OCI-LY3 (cell line): ENCODE results near the gene NAV1.

Experiments used
- H2AFZ ChIP-seq: fragments of 200-600, 300-600 bp; shearing (Covaris generic); 2 replicates; pipeline ENCODE4 v1.6.0; 2014; ENCODE audit warnings: antibody characterized with exemption, low read depth, low read length
- H3K27ac ChIP-seq: fragments of 200-600, 300-600 bp; sonication (generic); 2 replicates; pipeline ENCODE4 v1.5.1; 2014; ENCODE audit warnings: mild to moderate bottlenecking, low read length, moderate library complexity, mixed read lengths
- H3K27me3 ChIP-seq: fragments of 200-600, 300-600 bp; sonication (generic); 2 replicates; pipeline ENCODE4 v1.6.1; 2014; ENCODE audit warnings: low read depth, low read length, mixed read lengths
- H3K36me3 ChIP-seq: fragments of 200-600, 300-600 bp; sonication (generic); replicated peaks from 2 replicates; pipeline ENCODE3; 2014; ENCODE audit warnings: low read depth, low read length, mixed read lengths
- H3K4me1 ChIP-seq: fragments of 300-600, 200-600 bp; sonication (generic); 2 replicates; pipeline ENCODE4 v1.6.1; 2014; ENCODE audit warnings: low read length, mixed read lengths
- H3K4me2 ChIP-seq: fragments of 200-600, 300-600 bp; sonication (generic); 2 replicates; pipeline ENCODE4 v1.6.1; 2014; ENCODE audit warnings: low read length, mixed read lengths
- H3K4me3 ChIP-seq: fragments of 300-600, 200-600 bp; sonication (generic); 2 replicates; pipeline ENCODE4 v1.5.1; 2014; ENCODE audit warnings: antibody characterized with exemption, mild to moderate bottlenecking, low read length, moderate library complexity
- H3K79me2 ChIP-seq: fragments of 300-600, 200-600 bp; shearing (Covaris generic); 2 replicates; pipeline ENCODE4 v1.6.1; 2014; ENCODE audit warnings: mild to moderate bottlenecking, low read length, mixed read lengths
- H3K9ac ChIP-seq: fragments of 300-600, 200-600 bp; shearing (Covaris generic); 2 replicates; pipeline ENCODE4 v1.6.0; 2014; ENCODE audit warnings: mild to moderate bottlenecking, low read length, moderate library complexity
- H3K9me3 ChIP-seq: fragments of 200-600, 300-600 bp; shearing (Covaris generic); 2 replicates; pipeline ENCODE4 v1.6.1; 2014; ENCODE audit warnings: low read length, mixed read lengths; ENCODE audit not compliant: insufficient read depth
- H4K20me1 ChIP-seq: fragments of 200-600, 300-600 bp; sonication (generic); 2 replicates; pipeline ENCODE4 v1.6.1; 2016; ENCODE audit warnings: low read length, mixed read lengths; ENCODE audit not compliant: insufficient read depth
- EZH2phosphoT487 ChIP-seq: fragments of 200-600 bp; shearing (Covaris generic); IDR thresholded peaks from 2 replicates; pipeline ENCODE4 v1.6.1; 2018; ENCODE audit warnings: antibody characterized with exemption, mixed run types, low read depth
- TF ChIP-seq, protein P1 (sequence below): fragments of 200-600, 300-600 bp; sonication (generic); IDR thresholded peaks from 2 replicates; pipeline ENCODE4 v1.5.1; 2014; ENCODE audit warnings: antibody characterized with exemption, low read length, low read depth

NAV1 gene

DNA sequence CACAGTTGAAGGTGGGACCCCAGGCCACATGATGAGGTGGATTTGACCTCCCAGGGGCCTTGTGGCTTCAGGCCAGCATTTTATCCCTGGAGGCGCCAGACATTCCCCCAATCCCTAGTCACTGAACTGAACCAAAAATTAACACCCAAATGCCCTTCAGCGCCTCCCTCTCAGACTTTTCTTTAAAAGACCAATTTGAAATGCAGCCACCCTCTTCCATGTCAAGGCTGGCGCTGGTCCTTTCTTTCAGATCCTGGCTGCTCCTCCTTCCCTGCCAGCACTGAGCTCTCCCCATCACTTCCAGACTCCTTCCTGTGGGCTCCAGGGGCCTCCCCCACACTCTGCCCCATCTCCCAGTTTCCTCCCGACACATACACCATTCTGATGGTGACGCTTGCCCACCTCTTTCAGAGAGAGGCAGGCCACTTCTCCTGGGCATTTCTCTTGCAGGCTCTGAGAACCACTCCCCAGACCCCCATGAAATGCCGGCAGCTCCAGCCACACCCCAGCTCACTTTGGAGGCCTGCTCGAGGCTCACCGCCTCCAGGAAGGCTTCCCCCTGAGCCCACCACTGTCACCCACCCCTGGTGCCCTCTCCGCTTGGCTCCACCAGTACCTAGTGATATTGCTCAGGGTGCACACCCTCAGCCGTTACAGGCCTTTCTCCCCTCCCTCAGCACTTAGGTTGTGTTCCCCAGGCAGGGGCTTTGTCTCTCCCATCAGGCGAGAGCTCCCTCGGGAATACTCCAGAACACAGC, 27.0 kb downstream of the NAV1 start:
- H3K4me2 ChIP-seq: no peak overlapping the region
- H3K36me3 ChIP-seq: no peaks in the 10 kb centered on the region
- H3K4me1 ChIP-seq: peaks cover 5% of the 10 kb centered on the region
- no peaks in the 10 kb centered on the region for H3K79me2 ChIP-seq
- H3K9ac ChIP-seq: no peak overlapping the region
- H3K4me3 ChIP-seq: no peak overlapping the region
- H3K27me3 ChIP-seq: no peaks in the 10 kb centered on the region
- no peaks in the 10 kb centered on the region for H4K20me1 ChIP-seq
- H2AFZ ChIP-seq: no peak overlapping the region
- TF ChIP-seq, protein P1, sequence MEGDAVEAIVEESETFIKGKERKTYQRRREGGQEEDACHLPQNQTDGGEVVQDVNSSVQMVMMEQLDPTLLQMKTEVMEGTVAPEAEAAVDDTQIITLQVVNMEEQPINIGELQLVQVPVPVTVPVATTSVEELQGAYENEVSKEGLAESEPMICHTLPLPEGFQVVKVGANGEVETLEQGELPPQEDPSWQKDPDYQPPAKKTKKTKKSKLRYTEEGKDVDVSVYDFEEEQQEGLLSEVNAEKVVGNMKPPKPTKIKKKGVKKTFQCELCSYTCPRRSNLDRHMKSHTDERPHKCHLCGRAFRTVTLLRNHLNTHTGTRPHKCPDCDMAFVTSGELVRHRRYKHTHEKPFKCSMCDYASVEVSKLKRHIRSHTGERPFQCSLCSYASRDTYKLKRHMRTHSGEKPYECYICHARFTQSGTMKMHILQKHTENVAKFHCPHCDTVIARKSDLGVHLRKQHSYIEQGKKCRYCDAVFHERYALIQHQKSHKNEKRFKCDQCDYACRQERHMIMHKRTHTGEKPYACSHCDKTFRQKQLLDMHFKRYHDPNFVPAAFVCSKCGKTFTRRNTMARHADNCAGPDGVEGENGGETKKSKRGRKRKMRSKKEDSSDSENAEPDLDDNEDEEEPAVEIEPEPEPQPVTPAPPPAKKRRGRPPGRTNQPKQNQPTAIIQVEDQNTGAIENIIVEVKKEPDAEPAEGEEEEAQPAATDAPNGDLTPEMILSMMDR: no peak
- no peak for TF ChIP-seq EZH2phosphoT487
- no peaks in the 10 kb centered on the region for H3K9me3 ChIP-seq
- no peak overlapping the region for H3K27ac ChIP-seq

DNA sequence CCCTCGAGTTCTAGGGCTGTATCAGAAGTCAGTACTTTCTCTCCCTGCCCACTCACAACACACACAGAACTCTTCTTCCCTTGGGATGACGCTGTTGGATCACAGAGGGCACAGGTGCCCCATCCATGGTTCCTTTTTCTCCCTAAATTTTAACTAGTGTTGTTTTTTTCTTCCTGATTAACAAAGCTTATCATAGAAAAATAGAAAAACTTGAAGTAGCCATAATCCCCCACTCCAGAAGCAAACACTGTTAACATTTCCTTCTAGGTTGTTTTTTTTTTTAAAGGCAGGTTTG, 27.5 kb downstream of the NAV1 start:
- Histone ChIP-seq H3K9ac (no peak overlapping the region), H3K27me3 (no peaks in the 10 kb centered on the region), H3K4me2 (no peak overlapping the region), H3K79me2 (no peaks in the 10 kb centered on the region), H3K4me1 (peaks cover 10% of the 10 kb centered on the region), H2AFZ (no peak overlapping the region), H3K36me3 (no peaks in the 10 kb centered on the region), H3K9me3 (no peaks in the 10 kb centered on the region), H4K20me1 (no peaks in the 10 kb centered on the region), H3K27ac (no peak overlapping the region), H3K4me3 (no peak overlapping the region)
- TF ChIP-seq EZH2phosphoT487: no peak
- TF ChIP-seq, protein P1: no peak

GRCh38 chr1:201566933-201567801, 28.2 kb downstream of the NAV1 start:
- H3K4me1 ChIP-seq: peaks cover 17% of the 10 kb centered on the region
- no peaks in the 10 kb centered on the region for H3K79me2 ChIP-seq
- TF ChIP-seq, protein P1: no peak
- no peak for TF ChIP-seq EZH2phosphoT487
- H4K20me1 ChIP-seq: no peaks in the 10 kb centered on the region
- H3K4me3 ChIP-seq: no peak overlapping the region
- no peak overlapping the region for H3K9ac ChIP-seq
- H3K27ac ChIP-seq: no peak overlapping the region
- H3K36me3 ChIP-seq: no peaks in the 10 kb centered on the region
- H2AFZ ChIP-seq: no peak overlapping the region
- H3K27me3 ChIP-seq: no peaks in the 10 kb centered on the region
- H3K4me2 ChIP-seq: no peak overlapping the region
- H3K9me3 ChIP-seq: no peaks in the 10 kb centered on the region

- no peak overlapping the region for H3K27ac ChIP-seq
- no peaks in the 10 kb centered on the region for H3K79me2 ChIP-seq
- no peak overlapping the region for H3K9ac ChIP-seq
- no peak overlapping the region for H2AFZ ChIP-seq
- no peaks in the 10 kb centered on the region for H3K36me3 ChIP-seq
- no peaks in the 10 kb centered on the region for H4K20me1 ChIP-seq
- no peaks in the 10 kb centered on the region for H3K9me3 ChIP-seq
- H3K4me3 ChIP-seq: no peak overlapping the region
- H3K4me2 ChIP-seq: no peak overlapping the region
- no peaks in the 10 kb centered on the region for H3K27me3 ChIP-seq
- H3K4me1 ChIP-seq: peaks cover 17% of the 10 kb centered on the region
- TF ChIP-seq EZH2phosphoT487: no peak
- TF ChIP-seq, protein P1: no peak
Measured at GRCh38 chr1:201568265-201568664, 29.3 kb downstream of the NAV1 start.
